ENCODE measurements around the gene ACAN.

DNA sequence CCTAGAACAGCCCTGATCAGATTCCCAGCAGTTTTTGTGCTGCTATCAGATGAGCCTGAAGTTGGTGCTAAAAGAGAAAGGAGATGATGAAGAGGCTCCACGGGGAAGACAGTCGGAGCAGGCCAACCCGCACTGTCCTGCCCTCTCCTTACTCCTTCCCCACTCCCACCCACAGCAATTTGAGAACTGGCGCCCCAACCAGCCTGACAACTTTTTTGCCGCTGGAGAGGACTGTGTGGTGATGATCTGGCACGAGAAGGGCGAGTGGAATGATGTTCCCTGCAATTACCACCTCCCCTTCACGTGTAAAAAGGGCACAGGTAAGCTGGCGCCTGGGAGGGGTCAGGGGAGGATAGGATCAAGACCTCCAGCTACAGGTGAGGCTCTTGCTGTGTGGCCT, 69.5 kb downstream of the ACAN start:
- TF ChIP-seq POLR2AphosphoS5 (IDR thresholded peaks at IDR 0.05; ENCODE audit: low read depth, low read length): no peak
- TF ChIP-seq TAF1 (IDR thresholded peaks at IDR 0.05; ENCODE audit: borderline replicate concordance, insufficient read depth, low read length): no peak
- TF ChIP-seq FOXP2 (optimal IDR thresholded peaks at IDR 0.05; ENCODE audit: borderline replicate concordance, extremely low read depth, extremely low read length, insufficient read depth): no peak

All from PFSK-1 (cell line).